HUES6 (cell line): ENCODE data around the gene IGF1R.

Source experiments
- H3K27ac ChIP-seq: 2 replicates; pipeline ENCODE4 v1.7.0; 2013; ENCODE audit warnings: low read depth, mild to moderate bottlenecking, low read length, inconsistent platforms
- H3K27me3 ChIP-seq: 2 replicates; pipeline ENCODE4 v1.6.1; 2013; ENCODE audit warnings: low read length; ENCODE audit not compliant: control insufficient read depth, insufficient read depth
- H3K36me3 ChIP-seq: 2 replicates; pipeline ENCODE4 v1.6.1; 2013; ENCODE audit warnings: low read length; ENCODE audit not compliant: control insufficient read depth, insufficient read depth
- H3K4me1 ChIP-seq: 2 replicates; pipeline ENCODE4 v1.6.1; 2013; ENCODE audit warnings: low read length; ENCODE audit not compliant: control insufficient read depth, insufficient read depth
- H3K4me3 ChIP-seq: 2 replicates; pipeline ENCODE4 v1.5.1; 2013; ENCODE audit warnings: low read depth, low read length
- H3K9ac ChIP-seq: one replicate; pipeline ENCODE4 v1.6.1; 2013; ENCODE audit warnings: mild to moderate bottlenecking, low read length
- H3K9me3 ChIP-seq: 2 replicates; pipeline ENCODE4 v1.6.1; 2013; ENCODE audit warnings: low read depth, low read length; ENCODE audit not compliant: control insufficient read depth, insufficient read depth

Gene IGF1R

DNA sequence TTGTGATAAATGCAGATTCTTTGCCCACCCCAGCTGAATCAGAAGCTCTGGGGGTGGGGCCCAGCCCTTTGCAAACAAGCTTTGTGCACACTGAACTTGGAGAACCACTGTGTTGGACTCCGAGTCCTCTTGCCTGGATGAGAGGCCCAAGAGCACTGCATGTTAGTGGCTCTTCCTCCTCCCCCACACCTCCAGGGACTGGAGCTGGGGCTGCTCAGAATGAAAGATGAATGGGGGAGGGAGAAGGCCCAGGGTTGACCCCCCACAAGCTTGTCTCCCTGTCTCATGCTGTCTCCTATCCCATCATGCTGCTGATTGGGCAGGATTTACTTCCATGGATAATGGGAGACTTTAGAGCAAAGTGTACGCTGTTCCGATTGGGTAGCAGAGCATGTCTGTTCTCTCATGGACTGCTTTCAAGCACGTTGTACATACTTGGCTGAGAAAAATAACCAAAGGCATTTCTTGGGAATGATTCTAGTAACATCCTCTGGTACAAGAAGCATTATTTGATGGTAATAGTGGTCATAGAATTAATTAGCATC is 259.7 kb downstream of the IGF1R start:
- Histone ChIP-seq H3K9me3 (no peaks in the 10 kb centered on the region), H3K36me3 (peaks cover 60% of the 10 kb centered on the region), H3K9ac (no peak overlapping the region), H3K27ac (no peak overlapping the region), H3K27me3 (no peaks in the 10 kb centered on the region), H3K4me3 (no peak overlapping the region), H3K4me1 (peaks cover 19% of the 10 kb centered on the region; the same call in 1 of the 2 replicates)

- Histone ChIP-seq H3K27ac (no peak overlapping the region), H3K36me3 (peaks cover 80% of the 10 kb centered on the region), H3K4me1 (peaks cover 19% of the 10 kb centered on the region; the same call in 1 of the 2 replicates), H3K9me3 (no peaks in the 10 kb centered on the region), H3K9ac (no peak overlapping the region), H3K4me3 (no peak overlapping the region), H3K27me3 (no peaks in the 10 kb centered on the region)
Measured at GRCh38 chr15:98909968-98910885, 261.9 kb downstream of the IGF1R start.

GRCh38 chr15:98914626-98915025 is 266.3 kb downstream of the IGF1R start:
- Histone ChIP-seq H3K9ac (no peak overlapping the region), H3K9me3 (no peaks in the 10 kb centered on the region), H3K27me3 (no peaks in the 10 kb centered on the region), H3K27ac (no peak overlapping the region), H3K4me1 (no peaks in the 10 kb centered on the region), H3K36me3 (peaks cover 98% of the 10 kb centered on the region), H3K4me3 (no peak overlapping the region)

DNA sequence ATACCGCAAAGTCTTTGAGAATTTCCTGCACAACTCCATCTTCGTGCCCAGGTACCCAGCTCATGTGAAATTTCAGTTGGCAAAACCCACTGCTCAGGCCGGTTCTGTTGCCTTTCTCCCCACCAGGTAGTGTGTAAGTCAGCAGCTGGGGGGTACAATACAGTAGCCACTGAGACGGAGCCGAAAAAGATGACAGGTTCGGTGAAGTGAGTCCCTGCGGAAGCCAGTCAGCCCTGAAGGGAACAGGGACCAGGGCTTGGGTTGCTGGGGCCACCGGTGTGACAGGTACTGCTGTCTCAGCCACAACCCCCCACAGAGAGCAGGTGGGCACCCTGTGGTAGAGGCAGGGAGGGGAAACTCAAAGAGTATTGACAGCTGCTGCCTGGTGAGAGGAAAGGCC is 268.5 kb downstream of the IGF1R start:
- H3K36me3 ChIP-seq: peaks cover 97% of the 10 kb centered on the region
- H3K9me3 ChIP-seq: no peaks in the 10 kb centered on the region
- H3K9ac ChIP-seq: no peak overlapping the region
- no peak overlapping the region for H3K27ac ChIP-seq
- no peaks in the 10 kb centered on the region for H3K27me3 ChIP-seq
- H3K4me3 ChIP-seq: no peak overlapping the region
- H3K4me1 ChIP-seq: no peaks in the 10 kb centered on the region

GRCh38 chr15:98917417-98917816 is 269.1 kb downstream of the IGF1R start:
- H3K36me3 ChIP-seq: peaks cover 97% of the 10 kb centered on the region
- H3K27me3 ChIP-seq: no peaks in the 10 kb centered on the region
- H3K4me1 ChIP-seq: no peaks in the 10 kb centered on the region
- H3K9me3 ChIP-seq: no peaks in the 10 kb centered on the region
- H3K27ac ChIP-seq: no peak overlapping the region
- H3K9ac ChIP-seq: no peak overlapping the region
- no peak overlapping the region for H3K4me3 ChIP-seq

DNA sequence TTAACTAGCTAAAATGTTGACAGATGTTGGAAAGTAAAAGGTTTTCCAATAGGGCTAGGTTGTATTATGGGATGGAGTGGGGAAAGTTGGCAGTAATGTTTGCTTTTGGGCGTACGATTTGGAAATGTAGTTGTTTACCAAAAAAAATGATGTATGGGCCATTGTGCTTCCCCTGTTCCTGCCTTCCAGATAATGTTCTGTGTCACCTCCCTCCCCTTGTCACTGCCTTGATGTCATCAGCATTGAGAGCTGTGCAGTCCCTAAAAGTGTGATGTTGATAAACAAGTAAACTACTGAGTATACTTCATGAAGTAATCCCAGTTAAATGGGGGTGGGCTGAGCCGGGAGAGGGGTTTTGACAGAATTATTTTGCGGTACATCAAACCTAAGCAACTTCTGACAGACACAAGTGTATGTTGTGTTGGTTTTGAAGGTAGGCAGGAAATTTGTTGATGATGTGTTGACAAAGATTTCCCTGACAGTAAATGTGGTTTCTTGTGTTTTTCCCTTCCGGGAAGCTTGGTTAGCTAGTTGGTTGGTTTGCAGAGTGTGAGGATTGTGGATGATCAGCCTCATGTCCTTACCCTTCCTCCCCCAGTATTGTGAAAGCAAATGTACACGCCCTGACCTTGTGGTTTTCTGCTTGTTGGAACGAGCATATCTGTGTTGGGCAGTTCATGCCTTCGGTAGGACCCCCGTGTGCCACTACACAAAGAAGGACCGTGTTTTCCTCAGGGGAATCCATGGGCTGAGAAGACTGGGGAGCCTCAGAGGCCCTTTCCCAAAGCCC is 271.9 kb downstream of the IGF1R start:
- H3K27ac ChIP-seq: no peak overlapping the region
- H3K27me3 ChIP-seq: no peaks in the 10 kb centered on the region
- H3K4me1 ChIP-seq: no peaks in the 10 kb centered on the region
- no peaks in the 10 kb centered on the region for H3K9me3 ChIP-seq
- peaks cover 97% of the 10 kb centered on the region for H3K36me3 ChIP-seq
- H3K9ac ChIP-seq: no peak overlapping the region
- no peak overlapping the region for H3K4me3 ChIP-seq

GRCh38 chr15:98923171-98923570 is 274.8 kb downstream of the IGF1R start:
- Histone ChIP-seq H3K27ac (no peak overlapping the region), H3K4me3 (no peak overlapping the region), H3K9ac (no peak overlapping the region), H3K27me3 (no peaks in the 10 kb centered on the region), H3K36me3 (peaks cover 97% of the 10 kb centered on the region), H3K9me3 (no peaks in the 10 kb centered on the region), H3K4me1 (no peaks in the 10 kb centered on the region)

DNA sequence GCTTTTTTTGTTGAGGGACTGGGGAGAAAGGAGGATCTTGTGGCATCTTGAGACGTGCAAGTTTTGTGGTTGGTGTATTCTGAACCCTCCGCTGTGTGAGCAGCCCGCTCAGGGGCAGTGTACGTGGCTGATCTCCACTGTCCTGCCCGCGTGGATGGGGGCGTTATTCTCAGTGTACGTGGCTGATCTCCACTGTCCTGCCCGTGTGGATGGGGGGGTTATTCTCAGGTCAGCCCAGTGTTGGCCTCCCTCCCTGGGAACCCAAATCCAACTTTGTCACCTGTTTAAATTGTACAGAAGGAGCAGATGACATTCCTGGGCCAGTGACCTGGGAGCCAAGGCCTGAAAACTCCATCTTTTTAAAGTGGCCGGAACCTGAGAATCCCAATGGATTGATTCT is 275.2 kb downstream of the IGF1R start:
- Histone ChIP-seq H3K9ac (no peak overlapping the region), H3K27me3 (no peaks in the 10 kb centered on the region), H3K4me1 (no peaks in the 10 kb centered on the region), H3K36me3 (peaks cover 97% of the 10 kb centered on the region), H3K27ac (no peak overlapping the region), H3K4me3 (no peak overlapping the region), H3K9me3 (no peaks in the 10 kb centered on the region)

GRCh38 chr15:98924401-98925049 is 276.2 kb downstream of the IGF1R start:
- peaks cover 96% of the 10 kb centered on the region for H3K36me3 ChIP-seq
- H3K27ac ChIP-seq: no peak overlapping the region
- H3K9ac ChIP-seq: no peak overlapping the region
- no peaks in the 10 kb centered on the region for H3K4me1 ChIP-seq
- no peaks in the 10 kb centered on the region for H3K27me3 ChIP-seq
- H3K4me3 ChIP-seq: no peak overlapping the region
- no peaks in the 10 kb centered on the region for H3K9me3 ChIP-seq

DNA sequence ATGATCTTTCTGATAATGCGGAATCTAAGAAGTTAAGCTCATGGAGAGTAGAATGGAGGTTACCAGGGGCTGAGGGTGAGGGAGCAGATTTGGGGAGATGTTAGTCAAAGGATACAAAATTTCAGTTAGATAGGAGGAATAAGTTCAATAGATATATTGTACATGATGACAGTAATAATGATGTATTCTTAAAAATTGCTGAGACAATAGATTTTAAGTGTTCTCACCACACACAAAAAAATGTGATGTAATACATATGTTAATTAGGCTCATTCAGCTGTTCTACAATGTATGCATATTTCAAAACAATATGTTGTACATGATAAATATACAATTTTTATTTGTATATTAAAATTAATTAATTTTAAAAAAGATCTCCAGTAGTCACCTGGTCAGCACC is 277.9 kb downstream of the IGF1R start:
- Histone ChIP-seq H3K27ac (no peak overlapping the region), H3K9ac (no peak overlapping the region), H3K4me1 (no peaks in the 10 kb centered on the region), H3K36me3 (peaks cover 97% of the 10 kb centered on the region), H3K27me3 (no peaks in the 10 kb centered on the region), H3K9me3 (no peaks in the 10 kb centered on the region), H3K4me3 (no peak overlapping the region)
